Measurements from ENCODE around the gene WFDC1.

Gene WFDC1

GRCh38 chr16:84295203-84295860 lies 654 bp downstream of the WFDC1 start:
- peaks cover 22% of the 10 kb centered on the region for H3K4me1 ChIP-seq (ENCODE audit: insufficient read depth, low read length)

GRCh38 chr16:84298376-84298899 lies 3.8 kb downstream of the WFDC1 start:
- H2AFZ ChIP-seq (ENCODE audit: low read depth, low read length): no peak overlapping the region
- peaks cover 23% of the 10 kb centered on the region for H3K4me1 ChIP-seq (ENCODE audit: insufficient read depth, low read length)
- H3K4me3 ChIP-seq (ENCODE audit: low read length): no peak overlapping the region
- H3K27me3 ChIP-seq (ENCODE audit: insufficient read depth, low read length): no peaks in the 10 kb centered on the region
- no peaks in the 10 kb centered on the region for H3K9me3 ChIP-seq (ENCODE audit: low read length)
- no peaks in the 10 kb centered on the region for H3K36me3 ChIP-seq (ENCODE audit: insufficient read depth, low read length)

More at GRCh38 chr16:84295203-84295860, 654 bp downstream of the WFDC1 start:
- H3K27me3 ChIP-seq (ENCODE audit: insufficient read depth, low read length): no peaks in the 10 kb centered on the region
- H3K9me3 ChIP-seq (ENCODE audit: low read length): no peaks in the 10 kb centered on the region
- no peak overlapping the region for H3K4me3 ChIP-seq (ENCODE audit: low read length)
- H2AFZ ChIP-seq (ENCODE audit: low read depth, low read length): peak overlapping the region; percentile 71
- H3K36me3 ChIP-seq (ENCODE audit: insufficient read depth, low read length): no peaks in the 10 kb centered on the region

- Histone ChIP-seq H3K36me3 (ENCODE audit: insufficient read depth, low read length) (no peaks in the 10 kb centered on the region), H3K27me3 (ENCODE audit: insufficient read depth, low read length) (no peaks in the 10 kb centered on the region), H2AFZ (ENCODE audit: low read depth, low read length) (no peak overlapping the region), H3K9me3 (ENCODE audit: low read length) (no peaks in the 10 kb centered on the region), H3K4me1 (ENCODE audit: insufficient read depth, low read length) (peaks cover 13% of the 10 kb centered on the region), H3K4me3 (ENCODE audit: low read length) (no peak overlapping the region)
These were observed 5.2 kb downstream of the WFDC1 start for GRCh38 chr16:84299734-84300440.

- Histone ChIP-seq H3K9me3 (ENCODE audit: low read length) (no peaks in the 10 kb centered on the region), H3K4me1 (ENCODE audit: insufficient read depth, low read length) (peaks cover 15% of the 10 kb centered on the region), H3K4me3 (ENCODE audit: low read length) (no peak overlapping the region), H2AFZ (ENCODE audit: low read depth, low read length) (no peak overlapping the region), H3K27me3 (ENCODE audit: insufficient read depth, low read length) (no peaks in the 10 kb centered on the region), H3K36me3 (ENCODE audit: insufficient read depth, low read length) (no peaks in the 10 kb centered on the region)
These were observed 7.7 kb downstream of the WFDC1 start for GRCh38 chr16:84302111-84302954.

- Histone ChIP-seq H3K4me1 (ENCODE audit: insufficient read depth, low read length) (peaks cover 19% of the 10 kb centered on the region), H2AFZ (ENCODE audit: low read depth, low read length) (no peak overlapping the region), H3K9me3 (ENCODE audit: low read length) (no peaks in the 10 kb centered on the region), H3K36me3 (ENCODE audit: insufficient read depth, low read length) (no peaks in the 10 kb centered on the region), H3K27me3 (ENCODE audit: insufficient read depth, low read length) (no peaks in the 10 kb centered on the region), H3K4me3 (ENCODE audit: low read length) (no peak overlapping the region)
These were observed 8.3 kb downstream of the WFDC1 start for GRCh38 chr16:84303023-84303422.

- no peaks in the 10 kb centered on the region for H3K27me3 ChIP-seq (ENCODE audit: insufficient read depth, low read length)
- no peaks in the 10 kb centered on the region for H3K9me3 ChIP-seq (ENCODE audit: low read length)
- H2AFZ ChIP-seq (ENCODE audit: low read depth, low read length): no peak overlapping the region
- H3K4me1 ChIP-seq (ENCODE audit: insufficient read depth, low read length): peaks cover 21% of the 10 kb centered on the region
- H3K36me3 ChIP-seq (ENCODE audit: insufficient read depth, low read length): no peaks in the 10 kb centered on the region
- H3K4me3 ChIP-seq (ENCODE audit: low read length): no peak overlapping the region
These were observed 8.8 kb downstream of the WFDC1 start for GRCh38 chr16:84303516-84303915.

GRCh38 chr16:84306564-84306963 lies 11.9 kb downstream of the WFDC1 start:
- Histone ChIP-seq H3K9me3 (ENCODE audit: low read length) (no peaks in the 10 kb centered on the region), H3K4me1 (ENCODE audit: insufficient read depth, low read length) (peaks cover 10% of the 10 kb centered on the region), H2AFZ (ENCODE audit: low read depth, low read length) (no peak overlapping the region), H3K27me3 (ENCODE audit: insufficient read depth, low read length) (no peaks in the 10 kb centered on the region), H3K4me3 (ENCODE audit: low read length) (no peak overlapping the region), H3K36me3 (ENCODE audit: insufficient read depth, low read length) (no peaks in the 10 kb centered on the region)

- H3K27me3 ChIP-seq (ENCODE audit: insufficient read depth, low read length): no peaks in the 10 kb centered on the region
- no peaks in the 10 kb centered on the region for H3K9me3 ChIP-seq (ENCODE audit: low read length)
- no peaks in the 10 kb centered on the region for H3K36me3 ChIP-seq (ENCODE audit: insufficient read depth, low read length)
- H3K4me3 ChIP-seq (ENCODE audit: low read length): no peak overlapping the region
- H2AFZ ChIP-seq (ENCODE audit: low read depth, low read length): no peak overlapping the region
- peaks cover 10% of the 10 kb centered on the region for H3K4me1 ChIP-seq (ENCODE audit: insufficient read depth, low read length)
These were observed 12.7 kb downstream of the WFDC1 start for GRCh38 chr16:84307209-84307954.

- Histone ChIP-seq H3K27me3 (ENCODE audit: insufficient read depth, low read length) (peaks cover 3% of the 10 kb centered on the region), H2AFZ (ENCODE audit: low read depth, low read length) (no peak overlapping the region), H3K4me3 (ENCODE audit: low read length) (no peak overlapping the region), H3K9me3 (ENCODE audit: low read length) (no peaks in the 10 kb centered on the region), H3K4me1 (ENCODE audit: insufficient read depth, low read length) (peaks cover 10% of the 10 kb centered on the region), H3K36me3 (ENCODE audit: insufficient read depth, low read length) (no peaks in the 10 kb centered on the region)
These were observed 13.4 kb downstream of the WFDC1 start for GRCh38 chr16:84308120-84308519.

GRCh38 chr16:84310642-84311041 lies 16.0 kb downstream of the WFDC1 start:
- H3K27me3 ChIP-seq (ENCODE audit: insufficient read depth, low read length): peaks cover 5% of the 10 kb centered on the region
- H3K4me3 ChIP-seq (ENCODE audit: low read length): no peak overlapping the region
- no peaks in the 10 kb centered on the region for H3K9me3 ChIP-seq (ENCODE audit: low read length)
- H3K4me1 ChIP-seq (ENCODE audit: insufficient read depth, low read length): peaks cover 10% of the 10 kb centered on the region
- H2AFZ ChIP-seq (ENCODE audit: low read depth, low read length): no peak overlapping the region
- no peaks in the 10 kb centered on the region for H3K36me3 ChIP-seq (ENCODE audit: insufficient read depth, low read length)

- peaks cover 2% of the 10 kb centered on the region for H3K9me3 ChIP-seq (ENCODE audit: low read length)
- no peak overlapping the region for H2AFZ ChIP-seq (ENCODE audit: low read depth, low read length)
- no peak overlapping the region for H3K4me3 ChIP-seq (ENCODE audit: low read length)
- H3K27me3 ChIP-seq (ENCODE audit: insufficient read depth, low read length): peaks cover 5% of the 10 kb centered on the region
- H3K4me1 ChIP-seq (ENCODE audit: insufficient read depth, low read length): peaks cover 4% of the 10 kb centered on the region
- no peaks in the 10 kb centered on the region for H3K36me3 ChIP-seq (ENCODE audit: insufficient read depth, low read length)
These were observed 18.2 kb downstream of the WFDC1 start for GRCh38 chr16:84312783-84313382.

- peaks cover 5% of the 10 kb centered on the region for H3K27me3 ChIP-seq (ENCODE audit: insufficient read depth, low read length)
- H3K4me3 ChIP-seq (ENCODE audit: low read length): no peak overlapping the region
- no peak overlapping the region for H2AFZ ChIP-seq (ENCODE audit: low read depth, low read length)
- H3K36me3 ChIP-seq (ENCODE audit: insufficient read depth, low read length): no peaks in the 10 kb centered on the region
- H3K9me3 ChIP-seq (ENCODE audit: low read length): peaks cover 6% of the 10 kb centered on the region
- no peaks in the 10 kb centered on the region for H3K4me1 ChIP-seq (ENCODE audit: insufficient read depth, low read length)
These were observed 19.2 kb downstream of the WFDC1 start for GRCh38 chr16:84313921-84314320.
